NCI-H748 (cell line): ENCODE data around the gene INS.

ENCODE experiments used
- DNase-seq: peaks from one replicate; lab custom pipeline; 2025; ENCODE audit not compliant: unreplicated experiment; lab: John Stamatoyannopoulos, UW

INS gene

DNA sequence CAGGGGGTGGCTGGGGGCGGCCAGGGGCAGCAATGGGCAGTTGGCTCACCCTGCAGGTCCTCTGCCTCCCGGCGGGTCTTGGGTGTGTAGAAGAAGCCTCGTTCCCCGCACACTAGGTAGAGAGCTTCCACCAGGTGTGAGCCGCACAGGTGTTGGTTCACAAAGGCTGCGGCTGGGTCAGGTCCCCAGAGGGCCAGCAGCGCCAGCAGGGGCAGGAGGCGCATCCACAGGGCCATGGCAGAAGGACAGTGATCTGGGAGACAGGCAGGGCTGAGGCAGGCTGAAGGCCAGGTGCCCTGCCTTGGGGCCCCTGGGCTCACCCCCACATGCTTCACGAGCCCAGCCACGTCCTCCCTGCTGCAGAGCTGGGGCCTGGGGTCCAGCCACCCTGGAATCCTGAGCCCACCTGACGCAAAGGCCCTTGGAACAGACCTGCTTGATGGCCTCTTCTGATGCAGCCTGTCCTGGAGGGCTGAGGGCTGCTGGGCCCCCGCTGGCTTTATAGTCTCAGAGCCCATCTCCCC, at the start of gene INS:
Gene INS, minus strand, starts transcription at position 474 of the 524 bp plus-strand sequence. Its CDS starts 238 bp downstream, at position 236.
- peak; percentile 28 for DNase-seq

DNA sequence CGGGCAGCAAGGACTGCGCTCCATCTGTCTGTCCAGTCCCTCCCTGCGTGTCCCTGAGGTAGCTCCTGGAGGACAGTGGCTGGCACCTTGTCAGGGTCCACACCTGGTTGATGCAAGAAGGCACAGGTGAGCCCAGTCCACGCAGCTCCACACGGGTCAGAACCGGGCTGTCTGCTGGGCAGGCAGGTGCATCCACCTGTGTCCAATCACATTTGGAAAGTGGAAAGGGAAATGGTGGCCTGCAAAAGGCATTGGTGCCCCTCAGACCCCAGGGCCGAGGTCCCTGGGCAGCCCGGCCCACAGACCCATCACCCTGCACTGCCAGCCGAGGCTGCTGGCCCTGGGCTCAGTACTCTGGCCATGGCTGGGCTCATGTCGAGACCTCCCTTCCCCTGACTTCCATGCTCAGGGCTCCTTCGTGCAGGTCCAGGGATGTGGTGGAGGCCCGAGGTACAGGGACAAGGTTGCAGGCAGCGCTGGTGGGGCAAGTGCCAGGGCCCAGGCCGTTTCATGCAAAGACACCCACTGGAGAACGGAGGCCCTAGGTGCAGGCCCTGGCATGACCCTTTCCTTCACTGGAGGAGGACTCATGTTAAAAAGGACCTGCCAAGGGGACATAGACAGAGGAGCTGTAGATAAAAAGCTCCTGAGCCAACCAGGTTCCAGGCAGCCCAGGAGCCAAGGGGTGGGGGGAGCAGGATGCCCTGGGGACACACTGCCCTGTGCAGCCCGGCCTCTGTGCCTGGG, 49.5 kb upstream of the INS start:
- DNase-seq, result no peak

DNA sequence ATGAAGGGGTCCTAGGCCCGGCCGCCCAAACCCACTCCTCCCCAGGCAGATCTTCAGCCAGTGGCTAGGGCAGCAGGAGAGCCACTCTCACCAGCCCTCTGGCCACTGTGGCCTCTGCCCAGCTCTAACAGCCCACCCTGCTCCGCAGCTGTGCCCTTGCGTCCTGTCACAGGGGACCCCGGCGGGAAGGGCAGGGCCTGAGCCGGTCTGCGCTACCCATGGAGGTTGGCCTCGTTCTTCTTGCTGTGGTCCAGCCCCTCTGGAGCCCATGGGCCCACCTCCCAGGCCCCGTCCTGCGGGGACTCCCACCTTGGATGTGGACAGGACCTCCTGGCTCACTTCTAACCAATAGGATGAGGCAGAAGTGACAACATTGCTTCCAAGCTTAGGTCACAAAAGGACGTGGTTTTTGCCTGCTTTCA, 48.9 kb upstream of the INS start:
- no peak for DNase-seq

- DNase-seq, result no peak
These were observed 48.4 kb upstream of the INS start for GRCh38 chr11:2209370-2209801.

DNA sequence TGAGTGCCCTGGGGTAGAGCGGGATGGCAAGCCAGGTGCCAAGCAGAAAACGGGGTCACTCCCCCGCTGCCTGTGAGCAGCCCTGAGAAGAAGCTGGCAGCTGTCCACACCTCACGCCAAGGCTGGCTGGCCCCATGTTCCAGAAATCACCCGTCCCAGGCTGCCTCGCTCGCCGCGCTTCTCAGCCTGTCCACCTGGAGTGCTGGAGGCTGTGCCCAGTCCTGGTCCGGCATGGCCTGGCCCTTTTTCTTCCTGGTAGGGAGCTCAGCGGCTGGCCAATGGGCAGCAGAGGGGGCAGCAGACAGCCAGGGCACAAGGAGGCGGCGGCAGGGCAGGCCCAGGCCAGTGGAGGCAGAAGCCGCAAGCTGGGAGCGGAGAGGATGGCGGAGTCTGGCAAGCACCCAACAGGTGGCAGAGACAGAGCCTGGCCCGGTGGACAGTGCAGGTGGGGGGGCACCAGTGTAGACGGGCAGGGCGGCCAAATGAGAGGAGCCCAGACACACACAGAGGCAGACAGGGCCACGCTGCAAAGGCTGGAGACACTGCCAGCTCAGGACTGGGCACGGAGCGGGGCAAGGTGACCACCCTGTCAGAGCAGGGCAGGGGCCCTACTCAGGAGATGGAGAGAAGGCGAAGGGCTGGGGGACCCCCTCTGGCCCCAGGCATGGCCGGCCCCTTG, 47.8 kb upstream of the INS start:
- peak; percentile 25 for DNase-seq

- DNase-seq, result no peak
These were observed 47.0 kb upstream of the INS start for GRCh38 chr11:2207773-2208621.

DNA sequence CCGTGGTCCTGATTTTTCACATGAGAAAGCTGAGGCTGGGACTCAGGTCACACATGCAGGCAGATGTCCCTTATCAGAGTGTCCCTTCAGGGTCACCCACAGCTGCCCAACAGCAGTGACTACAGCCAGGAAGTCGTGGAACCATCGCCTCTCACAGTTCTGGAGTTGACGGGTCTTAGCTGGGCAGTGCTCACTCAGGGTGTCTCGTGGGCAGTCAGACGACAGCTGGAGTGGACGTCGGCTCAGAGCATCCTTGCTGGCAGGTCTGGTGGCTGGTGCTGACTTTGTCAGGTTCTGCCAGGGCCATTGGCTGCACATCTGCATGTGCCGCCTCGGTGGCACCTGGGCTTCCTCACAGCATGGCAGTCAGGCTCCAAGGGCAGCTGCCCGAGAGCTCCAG, 46.2 kb upstream of the INS start:
- DNase-seq, result no peak

DNA sequence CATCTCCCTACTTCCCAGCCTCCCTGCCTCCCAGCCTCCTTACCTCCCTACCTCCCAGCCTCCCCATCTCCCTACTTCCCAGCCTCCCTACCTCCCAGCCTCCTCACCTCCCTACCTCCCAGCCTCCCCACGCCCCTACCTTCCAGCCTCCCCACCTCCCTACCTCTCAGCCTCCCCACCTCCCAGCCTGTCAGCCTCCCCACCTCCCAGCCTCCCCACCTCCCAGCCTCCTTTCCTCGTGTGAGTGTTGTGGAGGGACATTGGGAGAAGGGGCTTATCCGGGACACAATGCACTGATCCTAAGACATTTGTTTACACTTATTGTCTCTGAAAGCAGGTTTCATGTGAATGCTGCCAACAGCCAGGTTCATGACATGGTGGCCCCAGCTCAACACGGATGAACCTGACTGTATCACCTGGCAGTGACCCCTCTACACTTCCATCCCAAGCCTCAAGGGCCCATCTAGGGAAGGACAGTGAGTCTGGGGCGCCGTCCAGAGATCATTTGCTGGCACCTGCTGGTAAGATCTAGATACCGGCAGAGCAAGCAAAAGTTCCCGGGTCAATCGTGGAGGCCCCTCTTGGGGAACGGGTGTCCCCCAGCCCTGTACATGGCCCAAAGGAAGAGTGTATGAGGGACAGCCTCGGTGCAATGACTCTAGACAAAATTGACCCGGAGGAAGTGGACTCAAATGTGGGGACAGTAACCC, 45.1 kb upstream of the INS start:
- no peak for DNase-seq

DNA sequence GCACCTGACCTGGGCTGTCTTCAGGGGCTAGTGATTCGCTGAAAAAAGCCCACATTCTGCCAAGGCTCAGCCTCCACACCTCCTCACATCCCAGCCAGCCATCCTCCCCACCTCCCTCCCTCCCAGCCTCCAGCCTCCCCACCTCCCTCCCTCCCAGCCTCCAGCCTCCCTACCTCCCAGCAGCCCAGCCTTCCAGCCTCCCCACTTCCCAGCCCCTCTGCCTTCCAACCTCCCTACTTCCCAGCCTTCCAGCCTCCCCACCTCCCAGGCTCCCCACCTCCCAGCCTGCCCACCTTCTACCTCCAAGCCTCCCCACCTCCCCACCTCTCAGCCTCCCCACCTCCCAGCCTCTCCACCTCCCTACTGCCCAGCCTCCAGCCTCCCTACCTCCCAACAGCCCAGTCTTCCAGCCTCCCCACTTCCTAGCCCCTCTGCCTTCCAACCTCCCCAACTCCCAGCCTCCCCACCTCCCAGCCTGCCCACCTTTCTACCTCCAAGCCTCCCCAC, 44.3 kb upstream of the INS start:
- DNase-seq, result no peak

DNA sequence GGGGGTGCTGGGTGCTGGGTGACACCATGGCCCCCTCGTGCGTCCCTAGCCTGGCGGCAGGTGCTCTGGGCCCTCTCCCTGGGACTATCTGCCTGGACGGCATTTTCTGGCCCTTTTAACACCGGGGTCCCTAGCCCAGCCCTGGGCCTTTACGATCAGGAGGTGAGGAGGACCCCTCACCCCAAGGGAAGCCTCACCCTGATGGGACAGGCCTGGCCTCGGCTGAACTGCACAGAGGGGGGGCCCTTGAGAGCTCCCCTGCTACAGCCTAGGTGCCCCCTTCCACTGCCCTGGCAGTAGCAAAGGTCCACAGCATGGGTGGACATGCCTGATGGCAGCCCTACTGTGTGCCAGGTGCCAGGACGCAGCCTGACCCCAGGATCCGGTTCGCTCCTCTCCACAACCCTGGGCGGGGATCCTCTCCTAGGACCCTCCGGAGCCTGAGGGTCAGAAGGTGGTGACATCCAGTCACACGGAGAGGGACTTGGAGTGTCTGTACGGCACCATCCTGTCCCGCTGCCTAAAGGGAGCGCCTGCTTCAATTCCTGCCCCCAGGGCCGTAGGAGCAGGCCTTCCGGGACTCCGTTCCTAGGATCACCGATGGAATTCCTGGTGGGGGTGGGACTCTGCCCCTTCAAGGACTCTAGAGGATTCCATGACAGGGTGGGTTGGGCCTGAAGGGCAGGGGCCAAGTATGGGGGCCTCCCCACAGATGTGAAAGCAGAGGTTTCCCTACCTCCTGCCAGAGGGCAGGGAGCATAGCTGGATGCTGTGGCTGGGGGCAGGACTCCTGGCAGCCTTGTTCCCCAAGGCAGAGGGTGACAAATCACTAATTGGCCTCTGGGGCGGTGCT, 43.6 kb upstream of the INS start:
- no peak for DNase-seq

- no peak for DNase-seq
These were observed 42.6 kb upstream of the INS start for GRCh38 chr11:2203440-2204259.

DNA sequence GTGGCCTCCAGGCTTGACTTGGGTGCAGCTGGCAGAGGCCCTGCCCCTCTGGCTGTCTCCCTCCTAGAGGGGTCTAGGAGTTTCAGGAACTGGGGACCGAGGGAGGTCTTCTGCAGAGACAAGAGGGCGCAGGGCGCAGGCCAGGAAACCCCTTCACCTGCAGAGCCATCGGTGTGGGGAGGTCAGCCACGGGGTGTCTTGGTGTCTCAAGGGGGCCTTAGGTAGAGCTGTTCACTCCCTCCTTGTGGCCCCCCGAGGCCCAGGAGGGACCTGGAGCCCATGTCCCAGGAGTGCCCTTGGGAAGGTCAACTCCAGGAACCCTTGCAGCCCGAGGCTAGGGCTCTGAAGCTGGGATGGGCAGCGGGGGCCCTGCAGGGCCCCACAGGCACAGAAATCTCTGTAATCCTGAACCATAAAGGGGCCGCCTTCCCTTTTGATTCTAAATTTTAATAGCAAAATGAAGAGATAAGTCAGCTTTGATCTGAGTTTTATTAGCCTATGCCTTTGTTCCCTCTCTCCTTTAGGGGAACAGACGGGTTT, 42.0 kb upstream of the INS start:
- no peak for DNase-seq

- DNase-seq, result peak; percentile 33
These were observed 41.3 kb upstream of the INS start for GRCh38 chr11:2202071-2202899.

DNA sequence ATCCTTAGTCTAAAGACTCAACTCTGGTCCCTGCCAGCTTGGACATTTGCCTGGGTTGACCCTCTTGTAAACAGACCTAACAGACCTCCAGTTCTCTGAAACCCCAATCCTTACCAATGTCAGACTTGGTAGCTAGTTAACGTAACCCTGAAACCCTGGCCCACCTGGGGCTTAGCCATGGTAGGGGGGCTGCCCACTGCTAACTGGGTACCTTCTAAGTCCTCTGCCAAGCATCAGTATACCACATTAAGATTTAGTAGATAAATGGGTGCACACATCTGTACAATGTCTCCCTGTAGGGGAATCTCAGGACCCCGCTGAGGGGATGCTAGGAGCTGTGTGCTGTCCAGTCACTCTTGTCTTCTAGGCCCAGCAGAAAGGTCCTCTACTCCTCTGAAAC, 40.5 kb upstream of the INS start:
- DNase-seq, result no peak

DNA sequence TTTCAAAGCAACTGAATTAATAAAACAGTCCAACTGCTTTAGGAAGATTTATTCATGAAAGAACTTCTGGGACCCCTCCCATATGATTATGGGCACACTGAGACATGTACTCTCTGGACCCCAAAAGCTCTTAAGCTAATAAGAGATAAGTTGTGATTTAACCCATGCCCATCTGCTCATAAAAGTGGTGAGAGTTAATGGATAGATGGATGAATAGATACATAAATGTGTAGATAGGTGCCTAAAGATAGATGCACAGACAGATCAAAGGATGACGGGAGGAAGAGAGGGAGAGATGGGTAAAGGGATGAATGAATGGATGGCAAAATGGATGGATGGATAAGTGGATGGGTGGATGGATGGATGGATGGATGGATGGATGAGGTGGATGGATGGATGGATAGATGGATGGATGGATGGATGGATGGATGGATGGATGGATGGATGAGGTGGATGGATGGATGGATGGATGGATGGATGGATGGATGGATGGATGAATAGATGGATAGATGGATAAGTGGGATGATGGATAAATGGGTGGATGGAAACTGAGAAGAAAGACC, 40.0 kb upstream of the INS start:
- DNase-seq, result no peak

DNA sequence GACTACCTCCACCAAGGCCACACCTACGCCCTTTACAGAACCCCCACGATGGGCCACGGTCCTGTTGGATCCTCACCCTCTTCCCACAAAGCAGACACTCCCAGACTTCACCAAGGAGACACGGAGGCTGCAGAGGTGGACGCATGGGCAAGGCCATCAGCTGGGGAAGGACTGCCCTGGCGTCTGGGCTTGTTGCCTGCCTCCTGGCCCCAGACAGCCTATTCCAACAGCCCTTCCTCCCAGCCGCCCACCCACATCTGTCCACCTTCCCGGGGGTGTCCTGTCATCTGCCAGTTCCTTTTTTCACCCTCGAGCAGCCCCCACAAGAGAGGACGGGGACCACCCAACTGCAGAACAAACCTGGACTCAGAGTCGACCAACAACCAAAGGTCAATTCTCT, 39.5 kb upstream of the INS start:
- DNase-seq, result no peak
